HG02759 (cell line): Measurements from ENCODE around the gene PRKAG1.

Experiments used
- ATAC-seq: cut with Tn5 transposase; IDR thresholded peaks from one replicate; pipeline ENCODE4 v1.9.1; 2021; ENCODE audit warnings: mild to moderate bottlenecking, moderate library complexity; ENCODE audit not compliant: unreplicated experiment

The PRKAG1 gene

DNA sequence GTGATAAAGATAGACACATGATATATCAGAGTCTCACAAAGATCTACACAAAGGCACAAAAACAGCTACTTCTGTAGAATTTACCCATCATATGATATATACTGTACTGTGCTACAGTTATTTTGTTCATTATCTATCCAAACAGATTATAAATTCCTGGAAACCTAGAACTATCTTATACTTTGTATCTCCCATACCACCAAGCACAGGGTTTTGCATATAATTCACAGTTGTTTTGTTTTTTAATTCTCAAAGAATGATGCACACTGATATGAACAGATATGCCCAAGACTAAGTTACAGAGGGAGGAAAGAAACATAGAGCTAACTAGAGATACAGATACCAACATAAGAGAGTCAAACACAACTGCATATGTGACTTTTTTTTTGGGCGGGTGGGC, 3.4 kb downstream of the PRKAG1 start:
- ATAC-seq = no peak

DNA sequence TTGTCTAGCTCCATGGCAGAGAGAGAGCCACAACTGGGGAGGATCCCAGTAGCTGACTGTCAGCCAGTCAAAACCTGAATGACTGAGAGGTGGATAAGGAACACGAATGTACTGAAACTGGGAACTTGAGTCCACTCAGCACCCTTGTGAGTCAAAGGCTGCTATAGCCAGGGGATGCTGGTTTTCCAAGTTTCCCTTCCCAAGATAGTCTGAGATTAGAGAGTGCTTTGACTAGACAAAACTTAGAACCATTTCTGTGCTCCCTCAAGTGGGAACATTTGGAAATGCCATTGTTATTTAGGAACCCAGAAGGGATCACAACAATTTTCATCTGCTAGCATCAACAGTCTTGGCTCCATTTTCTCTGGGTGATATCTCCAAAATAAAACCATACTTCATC, 4.0 kb downstream of the PRKAG1 start:
- no peak for ATAC-seq

DNA sequence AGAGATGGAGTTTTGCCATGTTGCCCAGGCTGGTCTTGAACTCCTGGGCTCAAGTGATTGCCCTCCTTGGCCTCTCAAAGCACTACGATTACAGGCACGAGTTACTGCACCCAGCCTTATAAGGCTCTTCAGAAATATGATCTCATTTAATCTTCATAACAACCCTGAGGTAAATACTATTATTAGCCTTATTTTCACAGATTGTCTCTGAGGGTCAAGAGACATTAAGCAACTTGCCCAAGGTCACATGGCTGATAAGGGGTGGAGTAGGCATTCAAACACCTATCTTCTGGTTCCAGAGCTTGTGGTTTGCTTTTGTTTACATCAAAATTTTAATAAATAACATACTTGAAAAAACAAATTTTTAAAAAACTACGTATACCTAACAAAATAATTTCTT, 5.1 kb downstream of the PRKAG1 start:
- no peak for ATAC-seq

DNA sequence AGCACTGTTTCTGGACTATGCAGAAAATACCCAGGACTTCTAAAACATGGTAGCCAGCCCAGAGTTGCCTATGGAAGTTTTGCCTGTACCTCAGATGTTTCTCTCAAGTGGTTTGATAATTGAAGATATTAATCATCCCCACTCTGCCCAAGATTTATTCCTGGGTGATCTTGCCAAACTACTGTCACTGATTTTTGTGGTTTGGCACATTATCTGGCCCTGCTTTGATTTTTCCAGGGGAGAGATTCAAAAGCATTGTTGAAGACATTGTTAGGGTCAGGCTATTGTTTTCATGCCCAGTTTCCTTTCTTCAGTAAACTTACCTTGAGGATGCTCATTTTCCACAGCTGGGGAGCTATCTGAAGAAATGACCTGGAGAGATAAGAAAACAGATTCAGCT, 5.8 kb downstream of the PRKAG1 start:
- ATAC-seq = no peak

DNA sequence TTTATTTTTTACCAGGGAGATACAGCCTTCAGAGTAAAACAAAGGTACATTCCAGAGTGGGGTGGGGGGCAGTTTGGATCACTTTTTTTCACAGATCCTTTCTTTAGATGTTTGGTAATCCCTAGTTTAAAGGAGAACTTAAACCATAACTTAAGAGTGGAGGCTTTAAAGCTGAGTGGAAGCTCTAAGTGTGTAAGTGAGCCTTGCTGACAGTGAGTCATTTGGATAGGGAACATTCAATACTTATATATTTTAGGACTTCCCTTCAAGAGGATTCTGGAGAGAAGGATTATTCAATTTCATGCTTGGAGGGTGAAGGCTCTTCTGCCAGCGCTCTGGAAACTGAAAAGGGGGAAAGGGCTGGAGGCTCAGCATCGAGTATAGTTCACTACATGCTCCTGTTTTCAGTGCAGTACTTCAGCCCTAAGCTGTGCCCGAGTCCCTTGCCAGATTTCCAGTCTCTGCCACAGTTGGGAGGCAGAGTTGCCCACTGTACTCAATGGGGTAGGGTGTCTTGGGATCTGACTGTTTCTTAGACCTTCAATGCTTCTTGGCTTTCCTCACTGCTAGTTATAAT, 8.4 kb downstream of the PRKAG1 start:
- no peak for ATAC-seq

DNA sequence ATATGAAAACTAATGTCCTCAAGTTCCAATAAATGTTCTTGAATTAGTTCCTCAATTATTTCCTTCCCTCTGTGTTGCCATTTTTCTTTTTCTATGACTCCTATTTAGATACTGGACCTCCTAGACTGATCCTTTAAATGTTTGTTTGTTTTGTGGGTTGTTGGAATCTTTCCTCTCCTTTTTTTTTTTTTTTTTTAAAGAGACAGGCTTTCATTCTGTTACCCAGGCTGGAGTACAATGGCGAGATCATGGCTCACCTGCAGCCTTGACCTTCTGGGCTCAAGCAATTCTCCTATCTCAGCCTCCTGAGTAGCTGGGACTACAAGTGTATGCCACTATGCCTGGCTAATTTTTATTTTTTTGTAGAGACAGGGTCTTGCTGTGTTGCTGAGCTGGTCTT, 9.6 kb downstream of the PRKAG1 start:
- ATAC-seq = no peak

DNA sequence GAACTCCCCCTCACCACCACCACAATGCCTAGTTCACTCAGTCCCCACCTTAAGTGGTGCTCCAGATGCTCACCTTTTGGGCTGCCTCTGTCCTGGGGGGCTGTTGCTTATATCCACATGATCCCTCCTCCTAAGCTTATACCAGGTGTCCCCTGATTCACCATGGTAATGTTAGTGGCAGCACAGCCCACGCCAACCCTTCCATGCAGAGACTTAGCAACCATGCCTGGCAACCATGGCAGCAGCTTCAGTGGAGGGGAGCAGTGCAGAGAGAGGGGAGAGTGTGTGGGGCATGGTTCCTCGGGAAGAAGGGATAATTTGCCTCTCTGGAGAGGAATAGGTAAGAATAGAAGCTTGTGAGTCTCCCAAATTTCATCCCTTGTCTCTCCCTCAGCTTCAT, 18.2 kb downstream of the PRKAG1 start:
- no peak for ATAC-seq

DNA sequence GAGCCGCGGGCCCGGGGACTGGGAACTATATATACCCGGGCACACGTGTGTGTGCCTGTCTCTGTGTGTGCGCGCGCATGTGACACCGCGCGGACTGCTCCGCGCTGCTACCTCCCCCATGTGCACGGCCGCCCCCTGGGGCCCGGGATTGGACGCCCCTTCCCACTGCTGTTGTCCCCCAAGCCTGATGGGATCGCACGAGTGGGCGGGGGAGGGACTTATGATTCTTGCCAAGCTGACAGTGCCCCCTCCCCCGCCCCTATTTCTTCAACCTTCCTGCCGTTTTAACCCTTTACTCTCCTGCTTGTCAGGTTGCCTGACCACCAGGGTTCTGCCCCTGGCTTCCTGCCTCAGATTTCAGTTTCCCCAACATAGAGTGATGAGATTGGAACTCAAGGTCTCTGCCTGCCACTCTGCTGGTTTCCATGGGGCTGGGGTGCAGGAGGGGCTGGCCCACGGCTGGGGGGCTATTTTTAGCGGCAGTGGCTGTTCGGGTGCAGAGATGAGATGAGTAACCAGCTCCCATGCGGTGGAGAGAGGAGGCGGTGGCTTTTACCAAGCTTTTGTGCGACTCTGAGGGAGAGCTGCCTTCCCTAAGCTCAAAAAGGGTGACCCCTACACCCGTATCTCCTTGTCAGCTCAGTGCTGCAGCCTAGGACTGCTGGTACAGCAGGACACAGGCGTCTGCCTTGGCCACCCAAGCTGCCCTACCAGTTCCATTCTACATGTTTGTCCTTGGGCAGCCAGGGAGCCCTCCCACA, 19.0 kb downstream of the PRKAG1 start, which contains the start of gene DDN:
TSS of gene DDN (minus strand) at position 5 of the 761 bp plus-strand sequence. CDS start 88 bp downstream, outside the sequence.
- peak; percentile 53 for ATAC-seq

DNA sequence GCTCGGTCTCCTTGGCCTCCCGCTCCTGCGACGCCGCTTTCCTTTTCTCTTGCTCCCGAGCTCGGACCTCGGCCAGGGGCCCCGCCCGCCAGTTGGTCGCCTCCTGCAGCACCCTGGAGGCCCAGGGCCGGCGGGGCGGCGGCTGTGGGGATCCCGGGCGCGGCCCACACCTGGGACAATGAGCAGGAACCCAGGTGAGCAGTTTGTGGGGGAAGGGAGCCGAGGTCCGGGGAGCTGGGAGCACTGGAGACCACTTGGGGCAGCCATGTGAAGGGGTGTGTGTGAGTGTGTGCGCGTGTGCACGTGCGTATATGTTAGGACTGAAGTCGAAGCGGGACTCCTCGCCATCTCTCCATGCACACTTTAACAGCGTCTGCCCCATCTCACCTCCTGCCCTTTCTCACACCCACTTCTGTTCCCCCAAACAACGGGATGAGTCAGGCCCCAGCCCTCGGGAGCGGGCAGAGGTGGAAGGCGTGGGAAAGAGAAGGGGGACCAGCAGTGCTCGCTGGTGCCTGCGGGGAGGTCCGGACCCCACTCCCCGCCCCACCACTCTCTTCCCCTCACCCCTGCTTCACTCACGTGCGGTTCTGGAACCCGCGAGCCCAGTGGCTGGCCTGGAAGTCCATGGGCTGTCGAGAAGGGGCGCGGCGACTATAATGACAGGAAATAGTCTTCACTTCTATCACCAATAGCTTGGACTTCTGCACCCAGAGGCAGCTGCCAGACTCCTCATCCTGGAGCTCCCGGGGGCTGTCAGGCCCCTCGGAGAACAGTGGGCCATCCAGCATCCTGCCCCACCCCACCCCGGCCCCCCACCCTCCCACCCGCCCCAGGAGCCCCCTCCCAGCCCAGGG, 19.9 kb downstream of the PRKAG1 start:
- no peak for ATAC-seq

DNA sequence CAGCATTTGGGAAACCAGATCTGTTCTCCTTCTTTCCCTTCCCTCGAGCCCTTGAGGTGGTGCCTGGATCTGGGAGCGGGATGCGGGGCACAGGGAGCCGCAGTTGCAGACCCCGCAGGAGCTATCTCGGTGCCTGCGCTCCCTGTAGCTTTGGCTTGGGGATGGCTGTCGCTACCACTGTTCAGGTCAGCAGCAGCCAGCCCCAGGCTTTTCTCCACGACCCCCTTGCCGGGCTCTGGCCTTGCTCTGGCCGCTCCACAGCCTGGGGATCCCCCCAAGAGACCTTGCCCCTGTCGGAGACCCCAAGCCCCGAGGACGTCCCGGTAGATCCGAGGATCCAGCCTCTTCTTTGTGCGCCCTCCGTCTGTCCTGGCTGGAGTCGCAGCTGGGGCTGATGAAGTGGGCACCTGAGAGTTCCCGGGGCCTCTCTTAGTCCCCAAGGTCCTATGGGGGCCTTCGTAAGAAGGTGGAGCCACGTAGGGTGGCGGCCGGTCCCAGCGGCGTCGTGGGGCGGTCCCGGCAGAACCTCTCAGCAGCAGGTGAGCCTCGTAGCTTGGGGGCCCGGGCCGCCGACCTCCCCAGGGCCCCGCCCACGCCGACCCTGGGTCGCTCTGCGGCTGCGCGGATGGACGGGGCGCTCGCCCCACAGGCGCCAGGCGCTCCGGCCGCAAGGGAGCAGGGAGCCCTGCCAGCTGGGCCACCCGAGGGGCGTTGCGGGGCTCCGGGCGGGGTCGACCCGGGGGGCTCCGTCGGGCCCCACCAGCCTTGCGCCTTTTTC, 20.7 kb downstream of the PRKAG1 start:
- no peak for ATAC-seq

DNA sequence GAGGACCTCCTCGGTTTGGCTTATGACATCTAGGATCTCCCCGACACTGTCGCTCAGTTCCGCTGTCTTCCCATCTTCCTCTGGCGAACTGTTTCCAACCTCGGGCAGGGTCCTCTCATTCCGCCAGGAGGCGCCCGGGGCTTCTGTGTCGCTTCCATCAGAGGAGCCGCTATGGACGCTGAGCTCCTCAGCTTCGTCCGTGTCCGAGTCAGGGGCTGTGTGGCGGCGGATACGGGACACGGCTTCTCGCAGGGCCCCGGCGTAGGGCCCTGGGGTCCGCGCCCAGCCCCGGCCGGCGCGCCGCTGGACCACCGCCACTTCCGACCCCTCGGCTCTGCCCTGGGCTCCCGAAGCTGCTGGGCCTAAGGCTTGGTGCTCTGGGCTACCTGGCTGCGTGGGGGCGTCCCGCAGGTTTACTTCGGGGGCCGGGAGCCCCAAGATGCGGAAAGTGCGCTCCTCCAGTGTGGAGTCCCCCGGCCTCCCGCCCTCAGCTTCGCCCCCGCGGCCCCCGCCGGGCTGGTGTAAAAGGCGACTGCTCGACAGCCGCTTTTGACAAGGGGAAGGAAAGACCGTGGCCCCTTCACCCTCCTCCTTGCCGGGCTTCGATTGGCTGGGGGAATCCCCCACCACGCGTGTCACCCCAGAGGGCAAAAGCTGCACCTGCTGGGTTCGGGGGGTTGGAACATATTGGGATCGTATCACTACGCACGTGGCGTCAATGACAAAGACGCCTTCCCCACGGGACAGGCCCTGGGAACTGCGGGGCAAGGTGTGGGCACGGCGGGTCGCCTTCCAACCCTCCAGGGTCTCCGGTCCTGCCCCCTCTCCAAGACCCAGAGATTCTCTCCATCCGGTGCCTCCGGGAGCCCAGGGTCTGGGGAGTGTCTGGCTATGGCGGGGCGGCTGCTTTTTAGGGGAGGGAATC, 21.5 kb downstream of the PRKAG1 start:
- ATAC-seq = no peak

DNA sequence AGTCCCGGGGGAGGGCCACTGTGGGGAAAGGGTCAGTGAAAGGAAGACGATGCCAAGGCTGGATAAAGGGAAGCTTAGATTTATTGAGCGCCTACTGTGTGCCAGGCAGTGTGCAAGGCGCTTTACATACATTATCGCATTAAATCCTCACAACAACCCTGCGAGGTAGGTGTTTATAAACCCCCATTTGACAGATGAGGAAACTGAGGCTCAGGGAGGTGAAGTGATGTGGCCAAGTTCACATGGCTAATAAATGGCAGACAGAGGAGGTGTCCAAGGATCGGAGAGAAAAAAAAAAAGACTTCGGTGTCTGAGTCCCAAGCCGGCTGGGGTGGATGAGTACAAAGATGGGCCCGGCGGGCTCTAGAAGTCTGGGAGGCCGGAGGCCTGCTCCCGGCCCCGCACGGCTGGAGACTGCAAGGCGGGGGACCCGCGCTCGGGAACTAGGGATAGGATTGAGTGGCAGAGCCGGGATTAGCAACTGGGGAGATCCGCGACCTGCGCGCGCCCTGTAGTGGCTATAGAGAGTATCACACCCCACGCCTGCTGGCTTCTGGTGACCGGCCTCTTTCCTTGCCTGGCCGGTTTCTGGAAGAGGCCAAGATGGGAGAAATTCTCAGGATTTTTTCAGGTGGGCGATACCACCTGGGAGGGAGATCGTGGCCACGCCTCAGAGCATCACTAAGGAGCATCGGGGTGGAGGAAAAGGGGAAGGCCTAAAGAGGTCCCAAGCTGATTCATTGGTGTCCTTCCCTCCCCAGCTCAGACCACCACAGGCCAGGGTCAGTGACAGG, 23.3 kb downstream of the PRKAG1 start:
- no peak for ATAC-seq

DNA sequence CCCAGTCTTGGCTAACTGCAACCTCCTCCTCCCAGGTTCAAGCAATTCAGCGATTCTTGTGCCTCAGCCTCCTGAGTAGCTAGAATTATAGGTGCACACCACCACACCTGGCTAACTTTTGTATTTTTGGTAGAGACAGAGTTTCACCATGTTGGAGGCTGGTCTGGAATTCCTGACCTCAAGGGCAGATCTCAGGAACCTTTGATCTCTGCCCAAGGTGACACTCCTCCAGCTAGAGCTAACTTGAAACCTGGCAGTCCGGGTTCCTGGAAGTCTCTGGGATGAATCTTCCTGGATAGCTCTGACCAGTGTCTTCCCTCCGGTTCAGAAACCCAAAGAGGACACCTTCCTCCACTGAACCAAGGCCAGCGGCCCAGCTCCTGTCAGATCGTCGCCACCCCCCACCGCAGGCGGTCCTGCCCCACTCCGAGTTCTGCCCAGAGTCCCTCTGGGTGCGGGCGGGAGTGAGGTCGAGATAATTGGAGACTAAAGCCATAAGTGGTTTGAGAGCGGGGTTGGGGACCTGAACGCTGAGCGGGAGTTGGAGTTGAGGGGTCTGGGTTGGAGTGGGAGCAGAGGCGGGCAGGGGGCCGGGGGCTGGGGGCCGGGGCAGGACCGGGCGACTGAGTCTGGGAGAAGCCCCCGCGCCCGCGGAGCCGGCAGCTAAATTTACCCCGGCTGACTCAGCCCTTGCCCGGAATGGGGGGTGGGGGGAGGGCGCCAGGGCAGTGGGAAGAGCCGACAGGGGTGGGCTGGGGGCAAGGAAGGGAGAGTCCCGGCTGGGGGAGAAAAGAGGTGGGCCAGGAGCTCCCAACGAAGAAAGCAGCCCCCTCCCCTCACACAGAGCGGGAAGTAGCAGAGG, 24.1 kb downstream of the PRKAG1 start:
- no peak for ATAC-seq

DNA sequence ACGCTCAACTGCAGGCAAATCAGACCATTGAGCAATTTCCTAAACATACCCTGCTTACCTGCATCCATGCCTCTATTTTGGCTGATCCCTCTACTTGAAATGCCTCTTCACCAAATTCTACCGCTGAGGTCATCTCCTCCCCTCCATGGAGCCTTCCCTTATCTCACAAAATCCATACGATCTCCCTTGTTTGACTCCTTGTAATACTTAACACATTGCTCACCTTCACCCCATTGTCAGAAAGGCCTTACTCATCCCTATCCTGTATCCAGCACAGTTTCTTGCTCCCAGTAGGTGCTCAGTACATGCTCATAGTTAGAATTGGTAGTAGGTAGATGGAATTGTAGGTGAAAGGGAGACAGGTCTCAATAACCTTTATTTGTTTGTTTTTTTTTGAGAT, 24.8 kb downstream of the PRKAG1 start:
- no peak for ATAC-seq

DNA sequence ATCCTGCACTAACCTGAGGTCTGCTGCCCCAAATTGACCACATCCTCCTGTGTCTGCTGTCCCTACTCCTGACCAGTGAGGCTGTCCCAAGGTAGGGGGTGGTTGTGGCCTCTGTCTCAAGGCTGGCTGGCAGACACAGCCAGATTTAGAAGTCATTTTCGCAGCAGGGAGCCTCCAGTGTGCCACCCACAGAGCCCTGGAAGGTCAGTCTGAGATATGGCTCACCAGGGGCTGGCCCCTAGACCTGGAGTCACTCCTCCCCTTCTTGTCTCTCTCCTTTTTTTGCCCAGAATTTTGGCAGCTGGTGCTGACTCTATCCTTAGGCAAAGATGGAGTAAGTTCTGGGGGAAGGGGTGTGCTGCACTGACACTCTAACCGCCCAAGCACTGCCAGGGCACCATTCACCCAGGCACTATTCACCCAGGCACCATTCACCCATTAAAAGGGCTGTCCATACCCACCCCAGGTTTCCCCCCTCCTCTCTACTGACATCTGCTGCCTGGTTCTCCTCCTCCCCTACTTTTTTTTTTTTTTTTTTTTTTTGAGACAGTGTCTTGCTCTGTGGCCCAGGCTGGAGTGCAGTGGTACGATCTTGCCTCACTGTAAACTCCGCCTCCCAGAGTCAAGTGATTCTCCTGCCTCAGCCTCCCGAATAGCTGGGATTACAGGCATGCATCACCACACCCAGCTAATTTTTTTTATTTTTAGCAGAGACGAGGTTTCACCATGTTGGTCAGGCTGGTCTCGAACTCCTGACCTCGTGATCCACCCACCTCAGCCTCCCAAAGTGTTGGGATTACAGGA, 27.1 kb downstream of the PRKAG1 start:
- ATAC-seq = no peak

DNA sequence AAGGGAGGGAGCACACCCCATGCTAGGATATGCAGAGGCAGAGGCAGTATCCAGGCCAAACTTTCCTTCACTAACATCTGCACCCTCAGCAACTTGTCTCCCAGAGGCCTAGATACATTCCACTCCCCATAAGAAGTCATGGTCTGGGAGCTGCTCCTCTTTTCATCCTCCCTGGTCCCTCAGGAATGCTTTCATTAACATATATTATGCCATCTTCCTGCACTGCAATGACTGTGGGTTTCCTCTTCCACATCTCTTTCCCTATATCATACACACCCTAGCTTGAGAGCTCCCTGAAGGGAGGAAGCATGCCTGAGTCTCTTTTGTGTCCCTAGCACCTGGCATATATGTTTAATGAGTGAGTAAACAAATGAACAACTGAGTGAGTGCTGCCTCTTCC, 28.0 kb downstream of the PRKAG1 start:
- no peak for ATAC-seq

DNA sequence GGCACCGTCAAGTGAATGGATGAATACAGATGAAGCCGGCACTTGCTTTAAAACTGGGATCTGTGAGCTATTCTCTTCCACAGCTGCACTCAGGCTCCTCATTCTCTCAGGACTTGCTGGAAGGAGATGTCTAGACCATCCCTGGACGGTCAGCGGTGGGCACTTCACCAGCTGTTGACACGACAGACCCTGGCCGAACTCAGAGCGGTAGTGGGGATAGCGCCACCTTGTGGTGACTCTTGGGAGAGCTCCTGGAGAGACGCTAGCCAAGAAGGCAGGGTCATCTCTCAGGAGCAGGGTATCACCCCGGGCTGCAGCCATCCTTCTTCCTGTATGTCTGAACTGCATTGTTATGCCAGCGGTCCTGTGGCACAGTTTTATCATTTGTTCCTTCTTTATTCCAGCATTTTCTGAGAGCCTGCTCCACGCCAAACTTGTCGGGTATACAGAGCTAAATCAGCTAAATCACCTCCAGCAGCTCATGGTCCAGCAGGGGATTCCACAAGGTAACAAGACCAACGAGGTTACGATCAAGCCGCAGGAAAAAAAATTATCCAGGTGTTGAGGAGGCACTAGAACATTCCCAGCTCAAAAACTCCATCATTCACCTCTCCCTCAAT, 30.4 kb downstream of the PRKAG1 start:
- ATAC-seq = no peak
